ENCODE measurements around the gene KRT7.
"Not testable (repeated sequence)": the region's sequence is repeated elsewhere in the genome, so short reads cannot be mapped to it uniquely, and the experiment has no call there.

Gene KRT7

GRCh38 chr12:52229836-52230343, 3.2 kb upstream of the KRT7 start:
- no peak for DNase-seq (ENCODE audit: low read depth in 2 of 2)

DNA sequence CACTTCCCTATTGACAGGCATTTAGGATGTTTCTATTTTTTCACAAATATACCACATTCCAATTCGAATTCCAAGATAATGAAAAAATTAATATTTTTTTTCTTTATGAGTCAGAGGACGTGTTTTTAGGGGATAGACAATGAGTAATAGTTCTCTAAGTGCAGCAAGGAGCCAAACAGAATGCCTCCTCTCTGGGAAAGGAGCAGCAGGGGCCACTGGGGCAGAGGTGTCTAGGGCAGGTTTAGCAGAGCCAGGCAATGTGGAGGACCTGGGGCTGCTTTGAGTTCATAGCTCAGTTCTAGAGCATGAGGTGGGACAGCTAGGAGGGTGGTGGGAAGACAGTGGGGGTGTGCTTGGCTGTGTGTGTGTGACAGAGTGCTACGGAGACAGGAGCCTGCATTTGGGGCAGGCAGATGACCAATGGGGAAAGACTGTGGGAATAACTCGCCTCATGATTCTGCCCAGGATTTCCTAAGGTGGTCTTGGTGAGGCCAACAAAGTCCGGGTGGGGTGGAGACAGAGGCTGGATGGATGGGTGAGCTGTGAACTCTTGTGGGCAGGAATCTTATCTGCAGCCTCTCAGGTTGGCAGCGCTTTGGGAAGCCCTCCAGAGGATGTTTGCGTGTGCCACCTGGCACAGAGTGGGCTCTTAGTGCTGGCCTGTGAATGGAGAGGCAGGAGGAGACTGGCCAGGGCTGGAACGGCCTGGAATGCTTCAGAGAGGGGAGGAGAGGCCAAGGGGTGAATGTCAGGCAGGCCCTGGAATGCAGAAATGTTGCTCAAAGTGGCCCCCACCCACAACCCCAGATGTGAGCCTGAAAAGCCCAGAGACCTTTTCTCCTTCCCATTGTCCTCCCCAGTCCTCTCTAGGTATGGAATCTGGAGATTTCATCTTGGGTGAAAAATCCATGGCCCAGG, 2.4 kb upstream of the KRT7 start:
- DNase-seq (ENCODE audit: low read depth in 2 of 2) = no peak

GRCh38 chr12:52231305-52232202, 1.5 kb upstream of the KRT7 start:
- DNase-seq (ENCODE audit: low read depth in 2 of 2) = no peak

DNA sequence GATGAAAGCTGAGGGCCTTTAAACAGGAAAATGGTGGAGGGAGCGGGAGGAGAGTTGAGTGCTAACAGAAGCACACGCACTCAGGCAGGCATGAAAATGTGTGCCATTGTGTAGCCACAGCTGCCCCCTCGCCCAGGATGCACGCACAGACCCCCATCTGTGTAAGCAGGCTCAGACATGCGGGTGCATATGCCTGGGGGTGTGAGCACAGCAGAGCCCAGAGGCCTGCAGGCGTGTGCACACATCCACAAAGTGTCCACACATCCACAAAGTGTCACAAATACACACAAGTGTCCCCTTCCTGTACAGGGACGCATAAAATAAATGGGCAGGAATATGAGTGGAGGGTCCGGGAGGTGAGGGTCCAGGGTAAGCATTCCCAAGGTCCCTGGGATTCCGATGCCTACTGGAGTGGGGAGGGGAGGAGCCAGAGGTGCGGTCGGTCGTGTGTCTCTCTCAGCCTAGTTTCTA, 805 bp upstream of the KRT7 start:
- DNase-seq (ENCODE audit: low read depth in 2 of 2) = no peak

DNA sequence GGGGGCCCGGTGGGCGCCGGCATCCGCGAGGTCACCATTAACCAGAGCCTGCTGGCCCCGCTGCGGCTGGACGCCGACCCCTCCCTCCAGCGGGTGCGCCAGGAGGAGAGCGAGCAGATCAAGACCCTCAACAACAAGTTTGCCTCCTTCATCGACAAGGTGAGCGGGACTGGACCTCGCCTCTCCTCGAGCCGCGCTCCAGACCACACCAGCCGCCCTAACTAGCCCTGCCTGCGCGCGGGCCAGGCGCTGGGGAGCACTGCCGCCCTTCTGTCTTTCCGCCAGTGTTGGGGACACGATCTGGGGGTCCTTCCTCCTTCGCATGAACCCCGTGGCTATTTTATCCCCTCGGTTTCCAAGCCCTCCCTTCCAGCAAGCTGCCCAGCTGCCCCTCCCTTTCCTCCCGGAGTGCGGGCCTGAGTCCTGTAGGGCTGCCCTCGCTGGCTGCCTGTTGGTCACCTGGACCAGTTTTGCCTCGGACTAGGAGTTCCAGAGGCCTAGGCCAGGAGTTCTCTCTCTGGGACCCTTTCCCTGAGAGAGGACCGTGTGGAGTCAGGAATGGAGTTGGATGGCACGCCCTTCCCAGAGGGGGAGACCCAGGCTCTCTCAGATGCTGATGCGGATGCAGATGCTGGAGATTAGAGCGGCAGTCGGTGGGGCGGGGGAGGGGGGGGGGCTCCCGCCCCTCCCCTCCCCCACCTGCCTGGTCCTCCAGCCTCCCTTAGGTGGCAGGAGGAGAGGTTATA, 592 bp downstream of the KRT7 start:
- no peak for DNase-seq (ENCODE audit: low read depth in 2 of 2)

DNA sequence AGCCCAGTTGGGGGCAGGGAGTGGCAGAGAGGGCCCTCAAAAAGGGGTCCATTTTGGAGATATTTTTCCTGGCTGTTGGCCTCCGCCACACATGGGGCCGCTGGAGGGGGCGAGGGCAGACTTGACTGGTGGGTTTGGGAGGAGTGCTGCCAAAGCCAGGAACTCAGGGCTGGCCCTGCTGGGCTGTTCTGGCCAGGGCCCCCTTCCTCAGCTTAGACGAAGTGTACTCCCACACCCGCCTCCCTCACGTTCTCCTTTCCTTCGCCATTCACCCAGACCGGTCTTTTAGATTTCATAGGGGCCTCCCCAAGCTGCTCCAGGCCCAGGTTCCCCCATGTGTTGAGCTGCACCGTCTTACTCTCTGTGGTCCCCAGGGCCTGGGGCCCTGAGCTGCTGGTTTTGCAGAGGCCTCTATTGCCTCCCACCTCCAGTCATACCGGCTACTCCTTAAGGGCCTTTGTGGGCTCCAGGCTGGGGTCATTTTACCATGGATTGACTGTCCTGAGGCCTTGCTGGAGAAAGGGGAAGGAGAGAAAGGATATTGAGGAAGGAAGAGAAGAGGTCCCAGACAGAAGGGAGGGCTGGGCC, 1.3 kb downstream of the KRT7 start:
- no peak for DNase-seq (ENCODE audit: low read depth in 2 of 2)

DNA sequence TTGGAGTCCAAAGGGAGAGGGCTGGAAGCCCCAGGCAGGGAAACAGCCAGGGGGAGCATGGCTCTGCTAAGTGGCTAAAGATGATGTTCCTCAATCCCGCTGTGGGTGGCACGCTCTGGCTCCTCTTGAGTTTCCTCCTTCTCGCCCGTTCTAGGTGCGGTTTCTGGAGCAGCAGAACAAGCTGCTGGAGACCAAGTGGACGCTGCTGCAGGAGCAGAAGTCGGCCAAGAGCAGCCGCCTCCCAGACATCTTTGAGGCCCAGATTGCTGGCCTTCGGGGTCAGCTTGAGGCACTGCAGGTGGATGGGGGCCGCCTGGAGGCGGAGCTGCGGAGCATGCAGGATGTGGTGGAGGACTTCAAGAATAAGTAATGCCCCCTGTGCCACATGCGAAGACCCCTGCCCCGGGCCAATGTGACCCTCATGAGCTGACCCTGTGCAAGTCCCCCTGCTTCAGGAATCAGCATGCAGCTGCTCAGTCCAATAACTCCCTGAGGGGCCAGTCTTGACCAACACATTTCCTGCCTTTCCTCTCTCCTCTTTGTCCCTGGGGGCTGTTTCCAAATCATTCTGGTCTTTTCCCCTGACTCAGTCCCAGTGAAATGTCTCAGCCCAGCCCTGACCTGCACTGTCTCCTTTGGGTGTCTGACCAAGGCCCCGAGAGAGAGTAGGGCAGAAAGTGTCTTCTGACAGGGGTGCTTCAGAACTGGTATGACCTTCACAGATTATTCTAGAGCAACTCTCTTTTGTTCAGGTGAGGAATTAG, 2.1 kb downstream of the KRT7 start:
- DNase-seq (ENCODE audit: low read depth in 2 of 2) = no peak

DNA sequence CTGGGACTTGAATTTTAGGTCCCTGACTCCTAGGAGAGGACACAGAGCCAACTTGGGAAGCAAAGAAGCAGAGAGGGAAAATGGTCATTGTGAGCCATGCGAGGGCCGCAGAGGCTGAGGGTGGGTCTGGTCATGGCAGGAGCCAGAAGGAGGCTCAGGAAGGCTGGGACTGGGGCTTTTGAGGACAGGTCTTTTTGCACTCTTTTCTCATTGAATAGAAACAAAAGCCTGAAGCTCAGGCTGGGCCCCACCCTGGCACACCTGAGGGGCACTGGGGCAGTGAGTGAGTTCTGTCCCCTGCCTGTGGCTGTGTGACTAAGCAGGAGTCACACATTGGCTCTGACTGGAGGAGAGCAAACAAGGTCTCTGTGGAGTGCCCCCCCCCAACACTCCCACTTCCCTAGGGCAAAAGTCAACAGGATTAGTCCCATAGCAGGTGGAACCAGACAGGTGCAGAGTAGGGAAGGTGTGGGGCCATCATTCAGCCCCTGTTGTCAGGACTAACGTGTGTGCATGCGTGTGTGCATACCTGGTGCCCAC, 2.8 kb downstream of the KRT7 start:
- DNase-seq (ENCODE audit: low read depth in 2 of 2) = no peak

DNA sequence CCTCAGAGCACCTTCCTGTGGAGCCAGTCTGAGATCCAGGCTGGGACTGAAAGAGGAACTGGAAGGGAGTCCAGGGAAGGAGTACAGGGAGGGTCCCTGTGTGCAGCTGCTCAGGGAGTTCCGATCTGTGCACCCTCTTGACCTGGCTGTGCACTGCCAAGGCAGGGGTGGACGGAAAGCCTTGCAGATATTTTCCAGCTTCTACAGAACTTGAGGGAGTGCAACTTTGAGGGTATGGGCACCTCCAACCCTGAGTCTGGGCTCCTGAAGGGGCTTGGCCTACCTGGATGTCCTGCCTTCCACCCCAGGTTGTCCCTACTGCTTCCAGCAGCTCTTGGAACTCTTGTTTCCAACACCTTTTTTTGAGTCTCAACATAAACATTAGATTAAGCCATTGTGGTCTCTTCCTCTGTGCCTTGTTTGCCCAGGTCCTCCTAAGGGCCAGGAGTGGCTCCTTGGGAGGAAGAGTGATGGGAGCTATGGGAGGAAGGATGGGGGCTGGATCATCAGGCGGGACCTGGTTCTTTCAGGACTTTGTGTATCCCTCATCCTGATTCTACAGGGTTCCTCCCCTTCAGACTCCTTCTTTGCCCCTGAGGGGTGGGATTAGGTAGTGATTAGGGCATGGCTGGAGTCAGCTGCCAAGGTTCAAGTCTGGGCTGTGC, 3.5 kb downstream of the KRT7 start:
- DNase-seq (ENCODE audit: low read depth in 2 of 2) = no peak

DNA sequence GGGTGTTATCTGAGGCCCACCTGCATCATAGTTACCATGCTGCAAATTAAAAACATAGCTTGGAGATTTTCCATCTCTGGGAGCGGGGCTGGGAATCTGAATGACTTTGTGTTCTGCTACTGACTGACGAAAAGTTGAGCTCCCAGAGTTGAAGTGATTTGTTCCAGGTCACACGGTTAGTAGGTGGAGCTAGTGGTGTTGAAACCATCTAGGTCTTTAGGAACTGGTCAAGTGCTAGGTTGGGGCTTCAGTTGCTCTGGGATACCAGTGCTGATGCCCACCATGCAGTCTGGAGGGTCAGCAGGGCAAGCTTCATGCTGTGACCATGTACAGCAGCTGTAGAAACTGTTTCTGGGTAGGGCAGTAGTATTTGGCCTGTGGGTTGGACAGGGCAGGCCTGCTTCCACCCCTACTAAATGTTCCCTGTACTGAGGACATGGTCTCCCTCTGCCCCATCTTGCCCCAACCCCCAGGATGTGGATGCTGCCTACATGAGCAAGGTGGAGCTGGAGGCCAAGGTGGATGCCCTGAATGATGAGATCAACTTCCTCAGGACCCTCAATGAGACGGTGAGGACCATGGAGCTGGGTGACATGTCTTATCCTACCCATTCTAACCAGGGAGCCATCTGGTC, 5.3 kb downstream of the KRT7 start:
- no peak for DNase-seq (ENCODE audit: low read depth in 2 of 2)

- no peak for DNase-seq (ENCODE audit: low read depth in 2 of 2)
These were observed 6.0 kb downstream of the KRT7 start for GRCh38 chr12:52238916-52239646.

GRCh38 chr12:52239767-52240166, 6.7 kb downstream of the KRT7 start:
- no peak for DNase-seq (ENCODE audit: low read depth in 2 of 2)

DNA sequence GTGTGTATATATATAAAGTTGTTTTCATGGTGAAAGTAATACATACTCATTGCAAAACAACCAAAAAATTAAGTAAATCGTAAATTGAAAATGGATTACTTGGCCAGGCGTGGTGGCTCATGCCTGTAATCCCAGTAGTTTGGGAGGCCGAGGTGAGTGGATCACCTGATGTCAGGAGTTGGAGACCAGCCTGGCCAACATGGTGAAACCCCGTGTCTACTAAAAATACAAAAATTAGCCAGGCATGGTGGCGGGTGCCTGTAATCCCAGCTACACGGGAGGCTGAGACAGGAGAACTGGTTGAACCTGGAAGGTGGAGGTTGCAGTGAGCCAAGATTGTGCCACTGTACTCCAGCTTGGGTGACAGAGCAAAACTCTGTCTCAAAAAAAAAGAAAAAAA, 7.2 kb downstream of the KRT7 start:
- not testable (repeated sequence) for DNase-seq (ENCODE audit: low read depth in 2 of 2)

- DNase-seq (ENCODE audit: low read depth in 2 of 2) = no peak
These were observed 8.3 kb downstream of the KRT7 start for GRCh38 chr12:52241205-52241842.

DNA sequence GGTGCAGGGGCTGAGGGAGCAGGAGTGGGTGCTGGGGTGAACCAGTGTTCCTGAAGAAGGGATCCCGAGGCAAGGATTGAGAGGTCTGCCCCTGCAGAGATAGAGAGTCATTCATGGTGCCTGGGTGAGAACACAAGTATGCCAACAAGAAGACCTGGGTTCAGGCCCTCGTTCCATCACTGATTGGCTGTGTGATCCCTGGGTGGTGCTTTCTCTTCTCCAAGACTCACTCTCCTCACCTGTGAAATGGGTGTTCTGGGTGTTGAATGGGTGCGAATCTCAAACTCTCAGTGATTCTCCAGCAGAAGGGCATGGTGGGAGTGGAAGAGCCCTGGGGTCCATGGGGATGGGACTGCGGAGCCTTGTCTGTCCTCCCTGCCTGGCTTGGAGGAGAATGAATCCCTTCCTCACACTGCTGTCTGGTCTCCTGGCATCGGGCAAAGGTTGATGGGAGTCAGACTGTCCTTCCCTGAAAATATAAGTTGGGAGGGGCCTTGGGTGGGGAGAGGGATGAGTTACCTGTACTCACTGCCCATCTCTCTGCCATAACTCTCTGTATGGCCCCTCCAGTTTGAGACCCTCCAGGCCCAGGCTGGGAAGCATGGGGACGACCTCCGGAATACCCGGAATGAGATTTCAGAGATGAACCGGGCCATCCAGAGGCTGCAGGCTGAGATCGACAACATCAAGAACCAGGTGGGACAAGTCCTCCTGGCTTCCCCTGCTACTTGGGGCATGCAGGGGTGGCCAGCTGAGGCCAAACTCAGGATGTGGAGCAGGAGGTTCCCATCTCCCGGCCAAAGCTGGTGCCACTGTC, 9.6 kb downstream of the KRT7 start:
- DNase-seq (ENCODE audit: low read depth in 2 of 2) = no peak

GRCh38 chr12:52243259-52243855, 10.3 kb downstream of the KRT7 start:
- DNase-seq (ENCODE audit: low read depth in 2 of 2) = no peak
